CD4-positive, CD25-positive, alpha-beta regulatory T cell (primary cell): ENCODE measurements around the gene VN1R5. TPM values are rescaled to one million over a fixed set of nuclear protein-coding genes. Genes with fewer than 3 reads are reported as not detected.
"Not testable (repeated sequence)": the region's sequence is repeated elsewhere in the genome, so short reads cannot be mapped to it uniquely, and the experiment has no call there.

Experiments used
- ATAC-seq, 2 donors: fragments of 150-1000 bp; cut with Tn5 transposase; one replicate each; pipeline ENCODE4 v1.10.0; 2021; ENCODE audit warnings: low read depth in 2 of 2, moderate number of reproducible peaks in 2 of 2, moderate library complexity in 1 of 2
- DNase-seq, 3 donors: peaks; one replicate each; pipeline versions ENCODE4 v3.0.0 to v3.0.0-alpha.2; 2012 to 2022; ENCODE audit warnings: mixed read lengths in 1 of 3
- H3K27ac ChIP-seq: one replicate; pipeline ENCODE4 v1.7.0; 2013; ENCODE audit warnings: mild to moderate bottlenecking, low read length; ENCODE audit not compliant: insufficient read depth, poor library complexity, severe bottlenecking
- H3K27me3 ChIP-seq: one replicate; pipeline ENCODE4 v1.7.0; 2013; ENCODE audit warnings: low read length; ENCODE audit not compliant: control insufficient read depth, insufficient read depth
- H3K36me3 ChIP-seq: one replicate; pipeline ENCODE4 v1.7.0; 2013; ENCODE audit warnings: mild to moderate bottlenecking, low read length, moderate library complexity; ENCODE audit not compliant: control insufficient read depth, insufficient read depth
- H3K4me1 ChIP-seq: 2 replicates; pipeline ENCODE4 v1.7.0; 2013; ENCODE audit warnings: mild to moderate bottlenecking, low read length; ENCODE audit not compliant: insufficient read depth, control insufficient read depth, poor library complexity, severe bottlenecking
- H3K4me3 ChIP-seq: one replicate; pipeline ENCODE4 v1.7.0; 2013; ENCODE audit warnings: low read depth, mild to moderate bottlenecking, low read length, moderate library complexity
- H3K9me3 ChIP-seq, 2 experiments: 1 replicate in 1 of 2; 2 replicates in 1 of 2; pipeline ENCODE4 v1.7.0; 2013; ENCODE audit warnings: low read length in 2 of 2, mild to moderate bottlenecking in 1 of 2, moderate library complexity in 1 of 2; ENCODE audit not compliant: control insufficient read depth in 2 of 2
- H3K27ac Mint-ChIP-seq, 3 donors: one replicate each; pipeline ENCODE4 v1.8.0; 2020 to 2022; ENCODE audit warnings: mild to moderate bottlenecking in 3 of 3, mixed read lengths in 3 of 3, moderate library complexity in 2 of 3
- H3K27me3 Mint-ChIP-seq: one replicate; pipeline ENCODE4 v1.8.0; 2022; ENCODE audit warnings: mild to moderate bottlenecking, mixed read lengths
- H3K36me3 Mint-ChIP-seq: one replicate; pipeline ENCODE4 v1.8.0; 2020; ENCODE audit warnings: mixed read lengths
- H3K4me1 Mint-ChIP-seq, 4 donors: one replicate each; pipeline ENCODE4 v1.8.0; 2020 to 2022; ENCODE audit warnings: mixed read lengths in 4 of 4, mild to moderate bottlenecking in 1 of 4
- H3K4me3 Mint-ChIP-seq, 4 donors: one replicate each; pipeline ENCODE4 v1.8.0; 2020 to 2022; ENCODE audit warnings: mild to moderate bottlenecking in 4 of 4, mixed read lengths in 4 of 4, moderate library complexity in 3 of 4
- H3K9me3 Mint-ChIP-seq, 7 donors: one replicate each; pipeline ENCODE4 v1.8.0; 2020 to 2022; ENCODE audit warnings: mixed read lengths in 7 of 7, mild to moderate bottlenecking in 3 of 7, moderate library complexity in 2 of 7
- polyA plus RNA-seq, 4 donors: library from polyadenylated mRNA; unstranded; fragments of 300-500 nt; fragmentation: Illumina TruSeq; gene quantifications; one replicate each; pipeline ENCODE4 v1.2.3, GENCODE V29; 2021
- total RNA-seq: library from RNA; stranded (reverse); gene quantifications from one replicate; pipeline ENCODE4 v1.2.3, GENCODE V29; 2022

Gene VN1R5
- total RNA-seq (not detected), polyA plus RNA-seq (not detected)

DNA sequence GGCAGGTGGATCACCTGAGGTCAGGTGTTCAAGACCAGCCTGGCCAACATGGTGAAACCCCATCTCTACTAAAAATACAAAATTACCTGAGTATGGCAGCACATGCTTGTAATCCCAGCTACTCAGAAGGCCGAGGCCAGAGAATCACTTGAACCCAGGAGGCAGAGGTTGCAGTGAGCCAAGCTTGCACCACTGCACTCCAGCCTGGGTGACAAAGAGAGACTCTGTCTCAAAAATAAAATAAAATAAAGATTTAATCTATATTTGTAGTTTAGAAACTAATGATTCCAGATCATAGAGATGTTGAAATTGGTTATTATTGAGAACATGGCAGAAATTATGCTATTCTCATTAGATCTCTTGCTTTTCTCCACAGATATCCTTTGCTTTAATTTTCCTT, at the start of gene VN1R5:
Gene VN1R5, plus strand, starts transcription at position 301 of the 400 bp plus-strand sequence.
- not testable (repeated sequence) for H3K27me3 ChIP-seq, H3K27me3 Mint-ChIP-seq, H3K4me1 Mint-ChIP-seq, H3K4me3 Mint-ChIP-seq, ATAC-seq, H3K4me3 ChIP-seq, H3K36me3 Mint-ChIP-seq, H3K4me1 ChIP-seq, H3K9me3 ChIP-seq, DNase-seq, H3K36me3 ChIP-seq, H3K27ac ChIP-seq, H3K27ac Mint-ChIP-seq
- H3K9me3 Mint-ChIP-seq = peaks cover 0 to 16% (median 8%) of the 10 kb centered on the region in 7 donors

- peaks cover 28% of the 10 kb centered on the region for H3K36me3 Mint-ChIP-seq
- H3K4me3 ChIP-seq = peak overlapping the region; percentile 91
- ATAC-seq (no peak), DNase-seq (no peak)
- peaks cover 5 to 13% of the 10 kb centered on the region in 2 experiments for H3K9me3 ChIP-seq
- H3K4me1 ChIP-seq = peaks cover 34% of the 10 kb centered on the region
- peak overlapping the region; percentile 88 for H3K27ac ChIP-seq
- no peaks in the 10 kb centered on the region for H3K27me3 ChIP-seq
- peak overlapping the region; percentile 69 to 96 (median 86) for H3K27ac Mint-ChIP-seq
- H3K36me3 ChIP-seq = peaks cover 26% of the 10 kb centered on the region
- H3K9me3 Mint-ChIP-seq = peaks cover 0 to 6% (median 0%) of the 10 kb centered on the region in 7 donors
- peak overlapping the region; percentile 92 to 96 (median 96) for H3K4me3 Mint-ChIP-seq
- H3K4me1 Mint-ChIP-seq = peaks cover 23 to 75% (median 56%) of the 10 kb centered on the region in 4 donors
- H3K27me3 Mint-ChIP-seq = no peaks in the 10 kb centered on the region
These were observed 46.5 kb upstream of the VN1R5 start for GRCh38 chr1:247209396-247209795.

DNA sequence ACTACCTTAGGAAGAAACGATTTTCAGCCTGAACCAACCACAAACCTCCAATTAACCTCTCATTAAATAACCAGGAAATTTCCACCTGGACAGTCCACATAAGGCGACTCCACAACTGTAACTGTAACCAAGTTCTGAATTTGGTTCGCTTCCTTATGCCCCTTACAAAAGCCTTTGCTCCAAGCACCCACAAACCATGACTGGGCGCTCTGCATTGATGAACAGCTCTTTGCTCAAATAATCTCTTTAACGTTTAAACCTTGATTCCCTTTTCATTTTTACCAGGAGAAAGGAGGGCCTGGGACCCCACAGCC, 45.9 kb upstream of the VN1R5 start:
- peaks cover 23 to 77% (median 56%) of the 10 kb centered on the region in 4 donors for H3K4me1 Mint-ChIP-seq
- peaks cover 34% of the 10 kb centered on the region for H3K4me1 ChIP-seq
- H3K9me3 ChIP-seq = peaks cover 5 to 13% of the 10 kb centered on the region in 2 experiments
- peaks cover 0 to 6% (median 0%) of the 10 kb centered on the region in 7 donors for H3K9me3 Mint-ChIP-seq
- peak overlapping the region; percentile 48 to 98 (median 96) for H3K27ac Mint-ChIP-seq
- no peak for DNase-seq
- no peaks in the 10 kb centered on the region for H3K27me3 Mint-ChIP-seq
- H3K27me3 ChIP-seq = no peaks in the 10 kb centered on the region
- H3K36me3 ChIP-seq = peaks cover 26% of the 10 kb centered on the region
- no peak for ATAC-seq
- H3K4me3 Mint-ChIP-seq = peak overlapping the region; percentile 92 to 96 (median 96)
- peak overlapping the region; percentile 91 for H3K4me3 ChIP-seq
- peak overlapping the region; percentile 88 for H3K27ac ChIP-seq
- H3K36me3 Mint-ChIP-seq = peaks cover 28% of the 10 kb centered on the region

DNA sequence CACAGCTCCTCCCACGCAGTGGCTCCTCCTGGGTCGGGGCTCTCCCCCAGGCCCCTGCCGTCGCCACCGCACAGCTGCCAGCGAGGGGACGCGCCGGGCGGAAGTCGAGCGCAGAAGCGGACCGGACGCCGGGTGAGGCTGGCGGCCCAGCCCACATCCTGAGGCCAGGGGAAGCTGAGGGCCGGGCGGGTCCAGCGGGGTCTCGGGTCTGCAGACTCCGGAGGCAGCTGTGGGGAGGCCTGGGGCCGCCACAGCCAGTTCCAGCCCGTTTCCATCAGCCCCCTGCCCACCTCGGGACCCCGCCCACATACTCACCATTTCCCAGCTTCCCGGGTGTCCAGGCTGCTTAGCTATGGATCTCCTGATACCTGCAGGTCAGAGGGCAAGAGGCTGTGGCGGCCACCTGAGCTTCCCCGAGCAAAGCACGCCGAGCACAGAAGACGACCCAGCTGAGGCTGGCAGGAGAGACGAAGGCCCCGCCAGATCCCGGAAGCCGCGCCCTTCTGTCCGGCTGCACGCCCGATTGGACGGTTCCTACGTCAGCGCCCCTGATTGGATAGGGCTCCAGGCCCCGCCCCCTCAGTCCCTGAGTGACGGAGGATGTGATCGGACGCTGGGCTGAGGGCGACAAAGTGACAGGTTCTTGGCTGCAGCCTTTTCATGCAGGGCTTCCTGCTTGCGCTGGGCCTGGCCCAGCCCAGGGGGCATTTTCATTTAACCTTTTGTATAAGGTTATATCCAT, 45.3 kb upstream of the VN1R5 start:
- Histone ChIP-seq H3K27me3 (no peaks in the 10 kb centered on the region), H3K27ac (peak overlapping the region; percentile 88), H3K36me3 (peaks cover 26% of the 10 kb centered on the region), H3K4me3 (peak overlapping the region; percentile 91), H3K4me1 (peaks cover 34% of the 10 kb centered on the region), H3K9me3 (peaks cover 5 to 12% of the 10 kb centered on the region in 2 experiments)
- DNase-seq (peak; percentile 91 to 95 (median 91)), ATAC-seq (peak; percentile 99)
- peaks cover 0 to 6% (median 0%) of the 10 kb centered on the region in 7 donors for H3K9me3 Mint-ChIP-seq
- peaks cover 27% of the 10 kb centered on the region for H3K36me3 Mint-ChIP-seq
- H3K27me3 Mint-ChIP-seq = no peaks in the 10 kb centered on the region
- H3K27ac Mint-ChIP-seq = peak overlapping the region; percentile 92 to 98 (median 96)
- H3K4me3 Mint-ChIP-seq = peak overlapping the region; percentile 92 to 100 (median 96)
- peaks cover 23 to 79% (median 56%) of the 10 kb centered on the region in 4 donors for H3K4me1 Mint-ChIP-seq

DNA sequence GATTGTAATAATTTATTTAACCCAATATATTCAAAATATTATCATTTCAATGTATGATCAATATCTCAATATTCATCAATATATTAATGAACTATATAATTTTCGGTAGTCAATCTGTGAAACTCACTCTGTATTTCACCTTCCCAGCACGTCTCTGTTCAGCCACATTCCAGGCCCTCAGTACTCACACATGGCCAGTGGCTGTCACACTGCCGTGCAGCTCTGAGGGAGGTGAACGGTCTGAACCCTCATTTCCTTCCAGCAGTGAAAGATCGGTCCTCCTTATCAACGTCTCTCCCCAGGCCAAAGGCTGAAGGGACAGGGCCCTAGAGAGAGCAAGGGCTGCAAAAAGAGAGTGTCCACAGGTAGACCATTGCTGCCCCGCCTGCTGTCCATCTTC, 44.5 kb upstream of the VN1R5 start:
- Mint-ChIP-seq H3K4me3 (peak overlapping the region; percentile 73 to 92 (median 84)), H3K9me3 (peaks cover 0 to 2% (median 0%) of the 10 kb centered on the region in 7 donors), H3K27me3 (no peaks in the 10 kb centered on the region), H3K36me3 (peaks cover 19% of the 10 kb centered on the region), H3K27ac (peak overlapping the region; percentile 64 to 76 (median 72)), H3K4me1 (peaks cover 23 to 77% (median 54%) of the 10 kb centered on the region in 4 donors)
- DNase-seq = no peak
- peaks cover 3 to 4% of the 10 kb centered on the region in 2 experiments for H3K9me3 ChIP-seq
- H3K4me3 ChIP-seq = peak overlapping the region; percentile 48
- no peak for ATAC-seq
- H3K27me3 ChIP-seq = no peaks in the 10 kb centered on the region
- peak overlapping the region; percentile 88 for H3K27ac ChIP-seq
- H3K36me3 ChIP-seq = peaks cover 18% of the 10 kb centered on the region
- H3K4me1 ChIP-seq = peaks cover 34% of the 10 kb centered on the region

DNA sequence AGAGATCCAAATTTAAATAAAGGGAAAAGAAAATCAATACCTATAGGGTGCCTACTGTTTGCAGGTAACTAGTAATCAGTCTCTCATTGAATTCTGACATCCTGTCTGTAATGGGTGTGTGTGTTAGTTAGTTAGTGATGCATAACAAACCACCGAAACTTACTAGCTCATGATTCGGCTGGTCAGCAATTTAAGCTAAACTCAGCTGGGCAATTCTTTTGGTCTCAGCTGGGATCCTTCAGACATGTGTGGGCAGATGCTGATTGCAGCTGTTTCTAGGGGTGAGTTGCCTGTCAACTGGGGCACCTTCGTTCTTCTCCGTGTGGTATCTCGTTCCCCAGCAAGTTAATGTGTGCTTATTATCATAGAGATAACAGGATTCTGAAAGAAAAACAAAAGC, 43.9 kb upstream of the VN1R5 start:
- DNase-seq (no peak), ATAC-seq (no peak)
- Histone ChIP-seq H3K4me1 (peaks cover 34% of the 10 kb centered on the region), H3K27me3 (no peaks in the 10 kb centered on the region), H3K9me3 (peaks cover 0 to 3% of the 10 kb centered on the region in 2 experiments), H3K36me3 (peaks cover 14% of the 10 kb centered on the region), H3K4me3 (peak overlapping the region; percentile 60), H3K27ac (no peak overlapping the region)
- peaks cover 23 to 79% (median 54%) of the 10 kb centered on the region in 4 donors for H3K4me1 Mint-ChIP-seq
- no peaks in the 10 kb centered on the region for H3K27me3 Mint-ChIP-seq
- peak overlapping the region; percentile 73 to 92 (median 84) for H3K4me3 Mint-ChIP-seq
- H3K9me3 Mint-ChIP-seq = peaks cover 0 to 2% (median 0%) of the 10 kb centered on the region in 7 donors
- H3K27ac Mint-ChIP-seq = peak overlapping the region; percentile 64 to 76 (median 72)
- H3K36me3 Mint-ChIP-seq = peaks cover 16% of the 10 kb centered on the region

DNA sequence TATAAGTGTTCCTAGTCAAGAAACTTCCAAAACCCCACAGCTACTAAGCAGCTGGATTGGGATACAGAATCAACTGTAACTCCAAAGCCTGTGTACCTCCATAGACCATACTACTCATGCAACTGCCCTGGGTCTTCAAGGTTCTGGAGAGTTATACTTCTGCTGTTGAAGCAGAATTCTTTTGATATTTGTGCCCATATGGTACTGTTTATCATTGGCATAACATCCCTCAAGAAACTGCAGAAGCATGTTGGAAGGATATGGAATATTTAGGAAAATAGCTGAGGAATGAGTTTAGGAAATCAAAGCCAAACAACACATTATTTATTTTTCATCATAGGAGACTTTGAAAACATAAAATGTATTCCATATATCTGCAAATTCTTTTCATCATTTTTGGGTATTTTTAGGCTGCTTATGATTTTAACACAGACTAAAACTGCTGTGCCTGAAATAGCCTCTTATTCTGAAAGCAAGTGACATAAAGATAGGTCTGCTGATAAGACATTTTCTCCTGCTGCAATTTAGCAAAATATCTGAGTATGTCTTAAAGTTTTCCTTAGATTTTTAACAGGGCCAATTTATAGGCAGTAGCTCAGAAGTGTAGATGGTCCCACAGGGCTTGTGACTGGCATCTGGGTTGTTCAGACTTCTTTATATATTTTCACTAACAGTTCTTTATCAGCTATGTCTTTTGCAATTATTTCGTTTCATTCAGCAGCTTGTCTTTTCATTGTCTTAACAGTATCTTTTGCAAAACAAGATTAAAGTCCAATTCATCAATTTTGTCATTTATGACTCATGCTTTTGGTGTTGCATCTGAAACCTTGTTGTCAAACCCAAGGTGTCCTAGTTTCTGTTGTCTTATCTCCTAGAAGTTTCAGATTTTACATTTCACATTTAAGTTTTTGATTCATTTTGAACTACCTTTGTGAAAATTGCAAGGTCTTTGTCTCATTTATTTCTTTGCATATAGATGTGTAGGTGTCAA, 43.0 kb upstream of the VN1R5 start:
- ATAC-seq = no peak
- Histone ChIP-seq H3K36me3 (peaks cover 5% of the 10 kb centered on the region), H3K4me3 (peak overlapping the region; percentile 60), H3K27me3 (no peaks in the 10 kb centered on the region), H3K27ac (no peak overlapping the region), H3K4me1 (peaks cover 32% of the 10 kb centered on the region), H3K9me3 (no peaks in the 10 kb centered on the region)
- Mint-ChIP-seq H3K27ac (peak overlapping the region; percentile 32 to 64 (median 63)), H3K9me3 (peaks cover 0 to 2% (median 0%) of the 10 kb centered on the region in 7 donors), H3K36me3 (peaks cover 7% of the 10 kb centered on the region), H3K27me3 (no peaks in the 10 kb centered on the region), H3K4me1 (peaks cover 17 to 73% (median 46%) of the 10 kb centered on the region in 4 donors), H3K4me3 (peak overlapping the region in 3 of 4 donors; percentile 73 to 92 (median 91))
- DNase-seq = peak in 1 of 3 donors; percentile 35
